Hepatocyte (in vitro differentiated cells): Measurements from ENCODE around the gene UCHL3. TPM values are rescaled to one million over a fixed set of nuclear protein-coding genes. Genes with fewer than 3 reads are reported as not detected.

Source experiments
- DNase-seq: peaks from one replicate; pipeline ENCODE4 v3.0.0-alpha.2; 2016; ENCODE audit warnings: low spot score
- H2AFZ ChIP-seq: fragments of 200-600 bp; sonication (generic); 2 replicates; pipeline ENCODE4 v1.6.0; 2016; ENCODE audit warnings: antibody characterized with exemption, mild to moderate bottlenecking
- H3K27ac ChIP-seq: fragments of 200-600 bp; sonication (generic); 2 replicates; pipeline ENCODE4 v1.5.1; 2016; ENCODE audit warnings: mild to moderate bottlenecking
- H3K27me3 ChIP-seq: fragments of 200-600 bp; sonication (generic); 2 replicates; pipeline ENCODE4 v1.6.1; 2016
- H3K36me3 ChIP-seq: fragments of 200-600 bp; sonication (generic); replicated peaks from 2 replicates; pipeline ENCODE4 v1.5.1; 2016; ENCODE audit warnings: low read depth; ENCODE audit not compliant: insufficient read depth
- H3K4me1 ChIP-seq: fragments of 200-600 bp; sonication (generic); 2 replicates; pipeline ENCODE4 v1.5.1; 2016; ENCODE audit warnings: mild to moderate bottlenecking, moderate library complexity; ENCODE audit not compliant: insufficient read depth
- H3K4me2 ChIP-seq: fragments of 200-600 bp; sonication (generic); 2 replicates; pipeline ENCODE4 v1.6.0; 2016
- H3K4me3 ChIP-seq: fragments of 200-600 bp; sonication (generic); 2 replicates; pipeline ENCODE4 v1.5.1; 2016; ENCODE audit warnings: mild to moderate bottlenecking
- H3K79me2 ChIP-seq: fragments of 200-600 bp; sonication (generic); 2 replicates; pipeline ENCODE4 v1.6.0; 2017; ENCODE audit warnings: mild to moderate bottlenecking
- H3K9me2 ChIP-seq: fragments of 200-600 bp; sonication (generic); replicated peaks from 2 replicates; pipeline ENCODE4 v1.6.0; 2017; ENCODE audit warnings: mild to moderate bottlenecking; ENCODE audit not compliant: insufficient read depth
- H3K9me3 ChIP-seq: fragments of 200-600 bp; sonication (generic); 2 replicates; pipeline ENCODE4 v1.5.1; 2016; ENCODE audit warnings: low read depth, mild to moderate bottlenecking
- H4K20me1 ChIP-seq: fragments of 200-600 bp; sonication (generic); 2 replicates; pipeline ENCODE4 v1.6.0; 2016; ENCODE audit warnings: mild to moderate bottlenecking; ENCODE audit not compliant: insufficient read depth, poor library complexity, severe bottlenecking
- EZH2 ChIP-seq: fragments of 200-600 bp; sonication (generic); IDR thresholded peaks from 2 replicates; pipeline ENCODE4 v1.6.1; 2016; ENCODE audit warnings: antibody characterized with exemption, mild to moderate bottlenecking, borderline replicate concordance
- EZH2phosphoT487 ChIP-seq: fragments of 200-600 bp; sonication (generic); IDR thresholded peaks from one replicate; pipeline ENCODE4 v1.6.1; 2018; ENCODE audit warnings: antibody characterized with exemption, mild to moderate bottlenecking, low read depth, moderate library complexity; ENCODE audit not compliant: unreplicated experiment, severe bottlenecking
- whole genome bisulfite sequencing: methylation state at CpG from one replicate; pipeline ENCODE4 v1.1.6; 2016; ENCODE audit warnings: low lambda C conversion rate; ENCODE audit errors: missing lambda C conversion rate; 5-methylcytosine and 5-hydroxymethylcytosine counted together
- polyA plus RNA-seq: library from polyadenylated mRNA; unstranded; fragments of >200 nt; fragmentation: Nextera tagmentation; extraction: Ambion mirVana; gene quantifications from 2 replicates; pipeline ENCODE4 v1.2.1, GENCODE V29; 2016
- total RNA-seq: library from RNA; depleted of rRNA; stranded (reverse); fragments of >200 nt; gene quantifications from 2 replicates; pipeline ENCODE4 v1.2.3, GENCODE V29; 2014
- TF ChIP-seq, protein P1 (sequence below): fragments of 200-600 bp; sonication (generic); IDR thresholded peaks from 2 replicates; pipeline ENCODE4 v1.5.1; 2016; ENCODE audit warnings: antibody characterized with exemption, mild to moderate bottlenecking; ENCODE audit not compliant: poor library complexity

UCHL3 gene
- total and polyA plus RNA-seq, 2 experiments from 2014 or later, result 42.0 to 77.5 TPM

DNA sequence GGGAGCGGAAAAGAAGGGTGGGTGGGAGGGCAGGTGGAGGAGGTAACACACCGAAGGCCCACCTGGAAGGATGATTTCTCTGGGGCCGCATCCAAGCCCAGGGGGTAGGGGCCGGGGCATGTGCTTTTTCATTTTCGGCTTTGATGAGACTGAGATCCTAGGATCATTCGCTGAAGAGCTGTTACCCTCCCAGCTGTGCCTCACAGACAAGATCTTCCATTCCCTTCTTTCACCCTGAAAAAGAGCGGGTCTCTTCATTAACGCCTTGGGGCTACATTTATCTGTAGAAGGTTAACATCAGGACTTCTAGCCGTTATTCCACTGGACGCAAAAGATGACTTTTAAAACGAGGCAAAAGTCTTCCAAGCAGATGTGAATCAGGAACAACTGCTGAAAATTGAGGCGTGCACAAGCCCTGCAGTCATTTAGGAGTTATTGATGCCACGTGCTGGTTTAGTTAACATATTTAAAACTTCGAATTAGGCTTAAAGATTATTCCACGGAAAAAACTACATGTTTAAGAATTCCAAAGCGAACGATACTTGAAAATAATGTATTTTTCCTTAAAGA is 87.7 kb downstream of the UCHL3 start:
- Histone ChIP-seq H3K27ac (peak overlapping the region; percentile 1), H3K36me3 (no peaks in the 10 kb centered on the region), H3K9me2 (no peaks in the 10 kb centered on the region), H3K9me3 (no peaks in the 10 kb centered on the region), H3K4me1 (peaks cover 7% of the 10 kb centered on the region), H4K20me1 (no peaks in the 10 kb centered on the region), H2AFZ (peak overlapping the region; percentile 1), H3K79me2 (peaks cover 3% of the 10 kb centered on the region), H3K4me3 (peak overlapping the region; percentile 95), H3K4me2 (peak overlapping the region; percentile 92), H3K27me3 (peaks cover 12% of the 10 kb centered on the region)
- peak; percentile 50 for TF ChIP-seq EZH2
- TF ChIP-seq, protein P1, sequence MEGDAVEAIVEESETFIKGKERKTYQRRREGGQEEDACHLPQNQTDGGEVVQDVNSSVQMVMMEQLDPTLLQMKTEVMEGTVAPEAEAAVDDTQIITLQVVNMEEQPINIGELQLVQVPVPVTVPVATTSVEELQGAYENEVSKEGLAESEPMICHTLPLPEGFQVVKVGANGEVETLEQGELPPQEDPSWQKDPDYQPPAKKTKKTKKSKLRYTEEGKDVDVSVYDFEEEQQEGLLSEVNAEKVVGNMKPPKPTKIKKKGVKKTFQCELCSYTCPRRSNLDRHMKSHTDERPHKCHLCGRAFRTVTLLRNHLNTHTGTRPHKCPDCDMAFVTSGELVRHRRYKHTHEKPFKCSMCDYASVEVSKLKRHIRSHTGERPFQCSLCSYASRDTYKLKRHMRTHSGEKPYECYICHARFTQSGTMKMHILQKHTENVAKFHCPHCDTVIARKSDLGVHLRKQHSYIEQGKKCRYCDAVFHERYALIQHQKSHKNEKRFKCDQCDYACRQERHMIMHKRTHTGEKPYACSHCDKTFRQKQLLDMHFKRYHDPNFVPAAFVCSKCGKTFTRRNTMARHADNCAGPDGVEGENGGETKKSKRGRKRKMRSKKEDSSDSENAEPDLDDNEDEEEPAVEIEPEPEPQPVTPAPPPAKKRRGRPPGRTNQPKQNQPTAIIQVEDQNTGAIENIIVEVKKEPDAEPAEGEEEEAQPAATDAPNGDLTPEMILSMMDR, result no peak
- WGBS, result 12% methylated on average over 17 of the region's 17 CpGs
- DNase-seq, result no peak

DNA sequence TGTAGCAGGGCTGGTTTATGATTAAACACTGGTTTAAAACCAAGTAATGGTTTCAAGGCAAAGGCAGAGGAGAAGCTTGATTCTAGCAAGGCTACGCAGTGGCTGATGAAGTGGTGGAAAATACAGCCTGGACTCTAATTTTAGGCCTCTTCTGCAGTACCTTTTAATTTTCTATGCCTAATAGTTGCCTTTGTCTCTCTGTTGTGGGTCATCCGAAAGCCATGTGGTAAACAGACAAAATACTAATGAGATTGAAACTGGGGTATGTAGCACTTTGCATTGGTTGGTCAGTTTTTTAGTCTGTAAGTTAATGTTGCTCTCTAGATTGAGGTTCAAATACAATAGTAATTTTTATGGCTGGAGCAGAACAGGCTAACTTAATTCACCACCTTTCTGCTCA is 89.9 kb downstream of the UCHL3 start:
- Histone ChIP-seq H3K27ac (no peak overlapping the region), H4K20me1 (no peaks in the 10 kb centered on the region), H3K36me3 (no peaks in the 10 kb centered on the region), H3K27me3 (peaks cover 12% of the 10 kb centered on the region), H3K4me1 (peaks cover 2% of the 10 kb centered on the region), H3K9me3 (no peaks in the 10 kb centered on the region), H3K4me3 (no peak overlapping the region), H2AFZ (no peak overlapping the region), H3K9me2 (no peaks in the 10 kb centered on the region), H3K79me2 (peaks cover 3% of the 10 kb centered on the region), H3K4me2 (no peak overlapping the region)
- WGBS, result 90% methylated on average over 2 of the region's 2 CpGs
- TF ChIP-seq, protein P1, result no peak
- TF ChIP-seq EZH2 (no peak), EZH2phosphoT487 (no peak)
- DNase-seq, result no peak

DNA sequence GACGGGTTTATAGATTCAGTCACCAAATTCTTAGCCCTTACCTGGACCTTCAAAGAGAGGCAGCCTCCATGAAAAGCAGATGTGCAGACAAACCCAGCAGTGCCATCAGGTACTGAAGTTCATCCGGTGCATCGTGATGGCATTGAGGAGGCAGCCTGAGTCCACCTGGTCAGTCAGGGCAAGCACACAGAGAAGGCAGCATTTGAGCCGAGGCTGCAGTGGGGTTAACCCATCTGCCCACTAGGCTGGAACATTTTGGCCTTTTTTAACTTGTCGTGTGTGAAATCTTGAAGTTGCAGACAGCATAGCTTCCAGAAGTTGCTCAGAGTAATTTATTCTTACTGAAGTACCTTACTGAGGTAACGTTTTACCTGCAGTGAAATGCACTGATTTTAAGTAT is 91.4 kb downstream of the UCHL3 start:
- H3K27me3 ChIP-seq, result peaks cover 12% of the 10 kb centered on the region
- no peak overlapping the region for H3K4me3 ChIP-seq
- H3K79me2 ChIP-seq, result peaks cover 3% of the 10 kb centered on the region
- H3K36me3 ChIP-seq, result no peaks in the 10 kb centered on the region
- H2AFZ ChIP-seq, result no peak overlapping the region
- DNase-seq, result no peak
- H3K9me2 ChIP-seq, result no peaks in the 10 kb centered on the region
- H3K4me1 ChIP-seq, result no peaks in the 10 kb centered on the region
- H4K20me1 ChIP-seq, result no peaks in the 10 kb centered on the region
- WGBS, result 97% methylated on average over 6 of the region's 6 CpGs
- no peak overlapping the region for H3K4me2 ChIP-seq
- TF ChIP-seq EZH2 (no peak), EZH2phosphoT487 (no peak)
- TF ChIP-seq, protein P1, result no peak
- H3K27ac ChIP-seq, result no peak overlapping the region
- no peaks in the 10 kb centered on the region for H3K9me3 ChIP-seq
